Esophagus muscularis mucosa (tissue), 4 donors: ENCODE measurements around the gene DHX36.

ENCODE experiments used
- EP300 ChIP-seq: sonication (generic); formaldehyde crosslinking; IDR thresholded peaks from one replicate; pipeline ENCODE4 v1.6.1; 2017; ENCODE audit warnings: antibody characterized with exemption
- POLR2A ChIP-seq: fragments of 450-650 bp; IDR thresholded peaks from one replicate; pipeline ENCODE4 v1.6.1; 2017; ENCODE audit warnings: antibody characterized with exemption, moderate library complexity, mild to moderate bottlenecking, low read depth
- POLR2AphosphoS5 ChIP-seq, 2 donors: sonication (generic); formaldehyde crosslinking; IDR thresholded peaks; one replicate each; pipeline ENCODE4 v1.6.1; 2017; ENCODE audit warnings: antibody characterized with exemption in 2 of 2
- TF ChIP-seq, protein P1 (sequence below), 3 experiments: fragments of 200-600 bp in 2 of 3; fragments of 450-650 bp in 1 of 3; sonication (generic) in 2 of 3; IDR thresholded peaks; one replicate each; pipeline ENCODE4 v1.5.1; 2017 to 2019; ENCODE audit warnings: antibody characterized with exemption in 3 of 3, mild to moderate bottlenecking in 2 of 3, moderate library complexity in 1 of 3

- no peak for TF ChIP-seq EP300
- no peak for TF ChIP-seq POLR2A
- TF ChIP-seq, protein P1, sequence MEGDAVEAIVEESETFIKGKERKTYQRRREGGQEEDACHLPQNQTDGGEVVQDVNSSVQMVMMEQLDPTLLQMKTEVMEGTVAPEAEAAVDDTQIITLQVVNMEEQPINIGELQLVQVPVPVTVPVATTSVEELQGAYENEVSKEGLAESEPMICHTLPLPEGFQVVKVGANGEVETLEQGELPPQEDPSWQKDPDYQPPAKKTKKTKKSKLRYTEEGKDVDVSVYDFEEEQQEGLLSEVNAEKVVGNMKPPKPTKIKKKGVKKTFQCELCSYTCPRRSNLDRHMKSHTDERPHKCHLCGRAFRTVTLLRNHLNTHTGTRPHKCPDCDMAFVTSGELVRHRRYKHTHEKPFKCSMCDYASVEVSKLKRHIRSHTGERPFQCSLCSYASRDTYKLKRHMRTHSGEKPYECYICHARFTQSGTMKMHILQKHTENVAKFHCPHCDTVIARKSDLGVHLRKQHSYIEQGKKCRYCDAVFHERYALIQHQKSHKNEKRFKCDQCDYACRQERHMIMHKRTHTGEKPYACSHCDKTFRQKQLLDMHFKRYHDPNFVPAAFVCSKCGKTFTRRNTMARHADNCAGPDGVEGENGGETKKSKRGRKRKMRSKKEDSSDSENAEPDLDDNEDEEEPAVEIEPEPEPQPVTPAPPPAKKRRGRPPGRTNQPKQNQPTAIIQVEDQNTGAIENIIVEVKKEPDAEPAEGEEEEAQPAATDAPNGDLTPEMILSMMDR (IDR thresholded peaks at IDR 0.05): no peak
- no peak for TF ChIP-seq POLR2AphosphoS5 (IDR thresholded peaks at IDR 0.05)
Observed at GRCh38 chr3:154242766-154243165, 81.5 kb downstream of the DHX36 start.
